Fibroblast of pulmonary artery (primary cell): ENCODE measurements around the gene ABLIM2.

Experiments used
- DNase-seq: peaks from one replicate; pipeline ENCODE4 v3.0.0-alpha.2; 2010; ENCODE audit warnings: low read depth
- H3K4me3 ChIP-seq: replicated peaks from 2 replicates; pipeline ENCODE4 v1.5.1; 2011; ENCODE audit warnings: low read depth, mild to moderate bottlenecking, control low read depth, low read length, moderate library complexity
- CTCF ChIP-seq: IDR thresholded peaks from 2 replicates; pipeline ENCODE4 v1.5.1; 2011; ENCODE audit warnings: mild to moderate bottlenecking, control low read depth, low read length, inconsistent platforms; ENCODE audit errors: missing control alignments

ABLIM2 gene

GRCh38 chr4:8000247-8000646 lies 158.4 kb downstream of the ABLIM2 start:
- no peak for DNase-seq
- no peak for TF ChIP-seq CTCF
- no peak overlapping the region for H3K4me3 ChIP-seq

GRCh38 chr4:7999695-8000094 lies 158.9 kb downstream of the ABLIM2 start:
- TF ChIP-seq CTCF, result no peak
- no peak for DNase-seq
- H3K4me3 ChIP-seq, result no peak overlapping the region

GRCh38 chr4:7999279-7999678 lies 159.3 kb downstream of the ABLIM2 start:
- DNase-seq, result no peak
- no peak overlapping the region for H3K4me3 ChIP-seq
- TF ChIP-seq CTCF, result no peak

GRCh38 chr4:7998447-7998846 lies 160.2 kb downstream of the ABLIM2 start:
- no peak overlapping the region for H3K4me3 ChIP-seq
- no peak for TF ChIP-seq CTCF
- no peak for DNase-seq

- H3K4me3 ChIP-seq, result no peak overlapping the region
- no peak for TF ChIP-seq CTCF
- DNase-seq, result no peak
Measured at GRCh38 chr4:7995866-7996265, 162.7 kb downstream of the ABLIM2 start.

GRCh38 chr4:7995135-7995534 lies 163.5 kb downstream of the ABLIM2 start:
- no peak overlapping the region for H3K4me3 ChIP-seq
- no peak for TF ChIP-seq CTCF
- no peak for DNase-seq

- TF ChIP-seq CTCF, result no peak
Measured at GRCh38 chr4:7993671-7994070, 164.9 kb downstream of the ABLIM2 start.

More at GRCh38 chr4:7993671-7994070, 164.9 kb downstream of the ABLIM2 start:
- no peak for DNase-seq
- no peak overlapping the region for H3K4me3 ChIP-seq
